Omental fat pad (tissue), 4 donors: Measurements from ENCODE around the gene TSBP1. TPM values are rescaled to one million over a fixed set of nuclear protein-coding genes. Genes with fewer than 3 reads are reported as not detected.
"Not testable (repeated sequence)": the region's sequence is repeated elsewhere in the genome, so short reads cannot be mapped to it uniquely, and the experiment has no call there.

Source experiments
- ATAC-seq: fragments of 150-250 bp; one replicate; pipeline ENCODE4 v1.9.1; 2016; ENCODE audit warnings: mild to moderate bottlenecking, moderate library complexity; ENCODE audit not compliant: low FRiP score
- DNase-seq: peaks from one replicate; pipeline ENCODE4 v3.0.0-alpha.2; 2019; ENCODE audit warnings: low spot score
- CTCF ChIP-seq, 3 donors: fragments of 450-650 bp; IDR thresholded peaks; one replicate each; pipeline ENCODE4 v1.5.1; 2016 to 2017; ENCODE audit warnings: antibody characterized with exemption in 3 of 3, mild to moderate bottlenecking in 3 of 3, moderate library complexity in 2 of 3
- total RNA-seq, 4 donors: library from RNA; depleted of rRNA; stranded (reverse); fragments of >200 nt; gene quantifications; one replicate each; pipeline ENCODE4 v1.1.0, GENCODE V29; 2016

TSBP1 gene
- total RNA-seq, 4 donors from 2014 or later, result not detected

- ATAC-seq (no peak), DNase-seq (no peak)
- TF ChIP-seq CTCF (IDR thresholded peaks at IDR 0.05), result no peak
Measured at GRCh38 chr6:32290886-32291450, 80.7 kb downstream of the TSBP1 start.

DNA sequence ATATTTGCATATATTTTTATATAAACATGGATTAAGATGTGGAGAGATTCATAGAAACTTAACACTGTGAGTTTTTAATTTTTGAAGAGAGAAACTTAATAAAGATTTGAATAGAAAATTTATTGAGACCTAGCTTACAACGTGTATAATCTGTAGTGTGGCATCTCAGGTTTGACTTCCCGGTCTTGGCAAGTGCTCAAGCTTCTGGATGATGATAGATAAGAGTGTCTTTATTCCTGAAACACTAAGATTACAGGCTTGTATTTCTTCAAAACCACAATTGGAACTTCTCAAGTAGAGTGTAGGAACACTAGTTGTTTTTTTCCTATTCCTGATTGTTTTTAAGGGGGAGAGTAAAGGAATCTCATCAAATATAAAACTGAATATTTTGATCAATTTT is 83.3 kb downstream of the TSBP1 start:
- DNase-seq (no peak), ATAC-seq (no peak)
- no peak for TF ChIP-seq CTCF (IDR thresholded peaks at IDR 0.05)

GRCh38 chr6:32273801-32274577 is 97.7 kb downstream of the TSBP1 start:
- DNase-seq, ATAC-seq: not testable (repeated sequence)

GRCh38 chr6:32271429-32271828 is 100.3 kb downstream of the TSBP1 start:
- DNase-seq (no peak), ATAC-seq (no peak)
- no peak for TF ChIP-seq CTCF (IDR thresholded peaks at IDR 0.05)

GRCh38 chr6:32268459-32268858 is 103.2 kb downstream of the TSBP1 start:
- DNase-seq, ATAC-seq: not testable (repeated sequence)

DNA sequence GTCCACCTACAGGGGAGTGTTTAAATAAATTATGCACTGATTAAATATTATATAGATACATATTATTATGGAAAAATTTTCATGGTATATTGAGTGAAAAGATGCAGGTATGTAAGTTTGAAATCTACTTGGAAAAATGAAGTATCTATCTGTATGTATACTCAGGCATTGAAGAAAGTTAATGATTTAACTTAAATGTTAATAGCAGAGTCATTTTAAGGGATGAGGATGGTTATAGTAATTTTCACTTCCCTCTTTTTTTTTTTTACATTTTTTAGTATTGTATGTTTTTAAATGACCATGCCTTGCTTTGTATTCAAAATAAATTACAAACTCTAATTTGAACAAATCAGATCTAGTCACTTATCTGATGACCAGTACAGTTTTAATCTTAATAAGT is 104.7 kb downstream of the TSBP1 start:
- no peak for ATAC-seq
- TF ChIP-seq CTCF (IDR thresholded peaks at IDR 0.05), result no peak

DNA sequence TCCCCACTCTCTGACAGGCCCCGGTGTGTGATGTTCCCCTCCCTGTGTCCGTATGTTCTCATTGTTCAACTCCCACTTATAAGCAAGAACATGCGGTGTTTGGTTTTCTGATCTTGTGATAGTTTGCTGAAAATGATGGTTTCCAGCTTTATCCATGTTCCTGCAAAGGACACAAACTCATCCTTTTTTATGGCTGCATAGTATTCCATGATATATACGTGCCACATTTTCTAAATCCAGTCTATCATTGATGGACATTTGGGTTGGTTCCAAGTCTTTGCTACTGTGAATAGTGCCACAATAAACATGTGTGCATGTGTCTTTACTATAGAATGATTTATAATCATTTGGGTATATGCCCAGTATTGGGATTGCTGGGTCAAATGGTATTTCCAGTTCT is 114.4 kb downstream of the TSBP1 start:
- not testable (repeated sequence) for ATAC-seq, DNase-seq

More for the DNA sequence above, 104.7 kb downstream of the TSBP1 start:
- DNase-seq, result no peak

- DNase-seq (peak; percentile 43), ATAC-seq (peak; percentile 95)
- no peak for TF ChIP-seq CTCF (IDR thresholded peaks at IDR 0.05)
Measured at GRCh38 chr6:32255199-32256153, 116.2 kb downstream of the TSBP1 start.
